ENCODE measurements around the gene CACNA1G.

The CACNA1G gene

GRCh38 chr17:50634224-50634914 lies 73.9 kb downstream of the CACNA1G start, which contains the start of gene ABCC3:
Gene ABCC3 (plus strand): TSS chr17:50634881. CDS start chr17:50634937, 56 bp downstream.
- peak; percentile 50 for DNase-seq (ENCODE audit: low spot score)

GRCh38 chr17:50634915-50635731 lies 74.6 kb downstream of the CACNA1G start:
- DNase-seq (ENCODE audit: low spot score): peak; percentile 22

GRCh38 chr17:50635732-50635981 lies 75.1 kb downstream of the CACNA1G start:
- DNase-seq (ENCODE audit: low spot score): no peak

GRCh38 chr17:50635982-50636803 lies 75.7 kb downstream of the CACNA1G start:
- peak; percentile 18 for DNase-seq (ENCODE audit: low spot score)

- no peak for DNase-seq (ENCODE audit: low spot score)
Measured at GRCh38 chr17:50636804-50637195, 76.3 kb downstream of the CACNA1G start.

GRCh38 chr17:50637829-50638605 lies 77.5 kb downstream of the CACNA1G start:
- peak; percentile 64 for DNase-seq (ENCODE audit: low spot score)

- DNase-seq (ENCODE audit: low spot score): no peak
Measured at GRCh38 chr17:50638606-50638965, 78.1 kb downstream of the CACNA1G start.

GRCh38 chr17:50638966-50639713 lies 78.6 kb downstream of the CACNA1G start:
- DNase-seq (ENCODE audit: low spot score): peak; percentile 100

- DNase-seq (ENCODE audit: low spot score): peak; percentile 86
Measured at GRCh38 chr17:50640686-50641351, 80.3 kb downstream of the CACNA1G start.

GRCh38 chr17:50641357-50641756 lies 80.8 kb downstream of the CACNA1G start:
- no peak for DNase-seq (ENCODE audit: low spot score)

- no peak for DNase-seq (ENCODE audit: low spot score)
Measured at GRCh38 chr17:50642071-50642721, 81.7 kb downstream of the CACNA1G start.

GRCh38 chr17:50642722-50643656 lies 82.5 kb downstream of the CACNA1G start:
- DNase-seq (ENCODE audit: low spot score): peak; percentile 72

GRCh38 chr17:50645748-50646682 lies 85.5 kb downstream of the CACNA1G start:
- DNase-seq (ENCODE audit: low spot score): no peak

GRCh38 chr17:50647187-50647586 lies 86.7 kb downstream of the CACNA1G start:
- no peak for DNase-seq (ENCODE audit: low spot score)

- DNase-seq (ENCODE audit: low spot score): no peak
Measured at GRCh38 chr17:50649042-50649908, 88.8 kb downstream of the CACNA1G start.

GRCh38 chr17:50651661-50652060 lies 91.1 kb downstream of the CACNA1G start:
- DNase-seq (ENCODE audit: low spot score): no peak

GRCh38 chr17:50653738-50654137 lies 93.2 kb downstream of the CACNA1G start:
- DNase-seq (ENCODE audit: low spot score): no peak
